ENCODE measurements around the gene PDE8B.

The PDE8B gene

GRCh38 chr5:77225531-77225930, 15.1 kb downstream of the PDE8B start:
- TF ChIP-seq CTCF (IDR thresholded peaks at IDR 0.05; ENCODE audit: low read length) (no peak), EZH2 (IDR thresholded peaks at IDR 0.05; ENCODE audit: borderline replicate concordance, low read length) (no peak)
- no peaks in the 10 kb centered on the region for H3K4me1 ChIP-seq (ENCODE audit: insufficient read depth, low read length, severe bottlenecking)
- no peak overlapping the region for H3K4me2 ChIP-seq (ENCODE audit: low read length)

GRCh38 chr5:77229887-77230286, 19.4 kb downstream of the PDE8B start:
- Histone ChIP-seq H3K4me3 (ENCODE audit: low read depth, low read length, poor library complexity, severe bottlenecking) (no peak overlapping the region), H3K4me2 (ENCODE audit: low read length) (no peak overlapping the region), H4K20me1 (ENCODE audit: insufficient read depth, low read length) (no peaks in the 10 kb centered on the region), H3K9ac (ENCODE audit: low read length) (no peak overlapping the region), H3K27me3 (ENCODE audit: insufficient read depth, low read length) (no peaks in the 10 kb centered on the region), H3K4me1 (ENCODE audit: insufficient read depth, low read length, severe bottlenecking) (no peaks in the 10 kb centered on the region), H3F3A (ENCODE audit: insufficient read depth, low read length) (no peaks in the 10 kb centered on the region), H3K9me2 (ENCODE audit: low read depth, low read length) (no peaks in the 10 kb centered on the region), H3K9me3 (ENCODE audit: low read length) (no peaks in the 10 kb centered on the region), H3K27ac (ENCODE audit: low read depth, low read length, poor library complexity, severe bottlenecking) (no peak overlapping the region), H3K79me2 (ENCODE audit: insufficient read depth, low read length) (no peaks in the 10 kb centered on the region), H2AFZ (ENCODE audit: low read length) (no peak overlapping the region), H3K36me3 (ENCODE audit: insufficient read depth, low read length) (no peaks in the 10 kb centered on the region)
- TF ChIP-seq EZH2 (IDR thresholded peaks at IDR 0.05; ENCODE audit: borderline replicate concordance, low read length) (no peak), CTCF (IDR thresholded peaks at IDR 0.05; ENCODE audit: low read length) (no peak)

More at GRCh38 chr5:77225531-77225930, 15.1 kb downstream of the PDE8B start:
- Histone ChIP-seq H3K9me2 (ENCODE audit: low read depth, low read length) (no peaks in the 10 kb centered on the region), H3K79me2 (ENCODE audit: insufficient read depth, low read length) (no peaks in the 10 kb centered on the region), H3K9ac (ENCODE audit: low read length) (no peak overlapping the region), H3K4me3 (ENCODE audit: low read depth, low read length, poor library complexity, severe bottlenecking) (no peak overlapping the region), H3K27ac (ENCODE audit: low read depth, low read length, poor library complexity, severe bottlenecking) (no peak overlapping the region), H3F3A (ENCODE audit: insufficient read depth, low read length) (no peaks in the 10 kb centered on the region), H3K36me3 (ENCODE audit: insufficient read depth, low read length) (no peaks in the 10 kb centered on the region), H3K9me3 (ENCODE audit: low read length) (no peaks in the 10 kb centered on the region), H3K27me3 (ENCODE audit: insufficient read depth, low read length) (no peaks in the 10 kb centered on the region), H4K20me1 (ENCODE audit: insufficient read depth, low read length) (no peaks in the 10 kb centered on the region), H2AFZ (ENCODE audit: low read length) (no peak overlapping the region)

- Histone ChIP-seq H2AFZ (ENCODE audit: low read length) (no peak overlapping the region), H3K36me3 (ENCODE audit: insufficient read depth, low read length) (no peaks in the 10 kb centered on the region), H3K9me3 (ENCODE audit: low read length) (no peaks in the 10 kb centered on the region), H3F3A (ENCODE audit: insufficient read depth, low read length) (no peaks in the 10 kb centered on the region), H3K9ac (ENCODE audit: low read length) (no peak overlapping the region), H4K20me1 (ENCODE audit: insufficient read depth, low read length) (no peaks in the 10 kb centered on the region), H3K4me1 (ENCODE audit: insufficient read depth, low read length, severe bottlenecking) (no peaks in the 10 kb centered on the region), H3K27me3 (ENCODE audit: insufficient read depth, low read length) (no peaks in the 10 kb centered on the region), H3K4me3 (ENCODE audit: low read depth, low read length, poor library complexity, severe bottlenecking) (no peak overlapping the region), H3K79me2 (ENCODE audit: insufficient read depth, low read length) (no peaks in the 10 kb centered on the region), H3K9me2 (ENCODE audit: low read depth, low read length) (no peaks in the 10 kb centered on the region), H3K4me2 (ENCODE audit: low read length) (no peak overlapping the region), H3K27ac (ENCODE audit: low read depth, low read length, poor library complexity, severe bottlenecking) (no peak overlapping the region)
- TF ChIP-seq EZH2 (IDR thresholded peaks at IDR 0.05; ENCODE audit: borderline replicate concordance, low read length): no peak
- TF ChIP-seq CTCF (IDR thresholded peaks at IDR 0.05; ENCODE audit: low read length): peak; percentile 27; the same call in 1 of the 2 replicates
Observed at GRCh38 chr5:77230727-77231470, 20.4 kb downstream of the PDE8B start.
